Smooth muscle cell of trachea (primary cell): ENCODE measurements around the gene BTBD16. TPM values are rescaled to one million over a fixed set of nuclear protein-coding genes. Genes with fewer than 3 reads are reported as not detected.

Experiments used
- total RNA-seq: library from RNA; depleted of rRNA; stranded (reverse); fragments of >200 nt; gene quantifications from 2 replicates; pipeline ENCODE4 v1.2.1, GENCODE V29; 2014

The BTBD16 gene
- total RNA-seq, result 0.15 TPM in 1 of 2 replicates, not detected in the other

DNA sequence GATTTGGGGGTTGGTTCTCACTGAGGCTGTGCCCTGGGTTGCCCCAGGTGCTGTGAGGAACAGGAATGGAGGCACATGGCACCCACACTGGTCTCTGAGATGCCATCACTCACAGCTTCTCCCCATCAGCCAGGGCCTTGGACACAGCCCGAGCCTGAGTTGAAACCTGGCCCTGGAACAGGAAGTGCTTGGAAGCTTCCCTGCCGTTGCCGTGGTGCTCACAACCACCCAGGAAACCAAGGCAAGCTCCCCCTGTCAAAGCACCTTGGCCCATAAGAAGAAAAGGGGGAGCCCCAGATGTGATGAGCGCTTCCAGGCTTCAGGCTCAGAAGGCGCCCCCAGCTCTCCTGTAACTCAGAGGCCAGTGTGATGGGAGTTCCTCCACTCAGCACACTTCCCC, at the start of gene BTBD16:
BTBD16 (plus strand) TSS at position 221 of the 400 bp plus-strand sequence. CDS start 3,786 bp downstream, outside the sequence.

DNA sequence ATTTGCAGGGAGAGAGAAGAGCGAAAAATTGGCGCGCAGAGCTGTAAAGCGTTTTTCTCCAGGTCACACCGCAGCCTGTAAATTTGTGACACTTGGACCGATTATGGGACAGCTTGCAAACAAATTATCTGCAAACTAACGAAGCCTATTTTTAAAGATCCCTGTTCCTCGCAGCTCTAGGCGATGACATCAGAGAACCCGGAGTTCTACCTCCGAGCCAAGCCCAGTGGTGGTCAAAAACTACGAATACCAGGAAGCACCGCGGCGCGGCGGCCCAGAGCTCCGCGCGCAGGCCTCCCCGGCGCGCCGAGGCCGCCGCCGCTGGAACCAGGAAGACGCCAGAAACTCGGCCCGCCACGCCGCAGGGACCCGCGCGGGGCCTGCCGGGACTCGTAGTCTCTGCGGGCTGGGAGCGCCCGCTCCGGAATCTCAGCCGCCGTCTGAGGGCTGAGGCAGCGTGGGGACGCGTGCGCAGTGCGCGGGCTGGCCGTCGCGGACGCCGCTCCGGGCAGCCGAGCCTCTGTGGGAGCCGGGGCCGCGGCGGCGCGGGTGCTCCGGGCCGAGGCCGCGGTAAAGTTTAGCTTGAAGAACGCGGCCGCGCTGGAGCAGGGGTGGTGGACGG, 103.3 kb downstream of the BTBD16 start, which contains the start of gene PLEKHA1:
PLEKHA1 (plus strand) TSS at position 472 of the 622 bp plus-strand sequence. CDS start 18,493 bp downstream, outside the sequence.

Other genes with a start within 250 kb of the BTBD16 start
- gene PLEKHA1, start 103.4 kb downstream of the BTBD16 start, total RNA-seq, result 11.5 and 14.9 TPM in 2 replicates
- gene ARMS2, start 183.4 kb downstream of the BTBD16 start, total RNA-seq, result not detected in 2 replicates
- gene HTRA1, start 190.3 kb downstream of the BTBD16 start, total RNA-seq, result 159 and 177 TPM in 2 replicates